Endothelial cell of umbilical vein (primary cell): ENCODE measurements around the gene CD276. TPM values are rescaled to one million over a fixed set of nuclear protein-coding genes. Genes with fewer than 3 reads are reported as not detected.
A peak's percentile ranks its signal among the peaks of the same experiment; 100 is the strongest.

Experiments
- BruUV-seq: library from RNA; stranded (reverse); fragments of 400-500 nt; replicated peaks from 2 replicates; lab custom pipeline; 2021; lab: Mats Ljungman, UMichigan
- CTCF ChIA-PET: fragments of 300-600, 350-600 bp; sonication (Branson Sonifier 250); formaldehyde crosslinking; loops from one replicate; lab custom pipeline; 2021; ENCODE audit warnings: antibody characterized with exemption, inconsistent platforms; lab: Charles Lee
- POLR2A ChIA-PET: fragments of 300-600, 350-600 bp; sonication (Branson Sonifier 250); formaldehyde crosslinking; loops from one replicate; lab custom pipeline; 2021; ENCODE audit warnings: antibody characterized with exemption, inconsistent platforms; lab: Charles Lee
- DNase-seq: peaks from one replicate; pipeline ENCODE4 v3.0.0-alpha.2; 2011; ENCODE audit warnings: low read depth, low spot score
- FAIRE-seq: peaks from 2 replicates; lab custom pipeline; 2011; peaks lifted over from hg19 to GRCh38; lab: Jason Lieb, UNC
- H2AFZ ChIP-seq: 2 replicates; pipeline ENCODE4 v1.6.0; 2012; ENCODE audit warnings: low read depth, low read length, control low read depth, inconsistent platforms
- H3K27ac ChIP-seq: 2 replicates; pipeline ENCODE4 v1.5.1; 2011; ENCODE audit warnings: low read depth, mild to moderate bottlenecking, control low read depth, low read length, moderate library complexity; ENCODE audit not compliant: insufficient read depth
- H3K27me3 ChIP-seq, 2 experiments: 2 replicates each; pipeline versions ENCODE4 v1.6.0 to v1.6.1; 2011; ENCODE audit warnings: low read length in 2 of 2, mixed read lengths in 1 of 2; ENCODE audit not compliant: control insufficient read depth in 2 of 2, insufficient read depth in 2 of 2
- H3K36me3 ChIP-seq, 2 experiments: 2 replicates in 1 of 2; 3 replicates in 1 of 2; pipeline ENCODE4 v1.5.1; 2011; ENCODE audit warnings: low read length in 2 of 2, mild to moderate bottlenecking in 1 of 2, moderate library complexity in 1 of 2; ENCODE audit not compliant: control insufficient read depth in 2 of 2, insufficient read depth in 2 of 2; ENCODE audit errors: extremely low read depth in 1 of 2
- H3K4me1 ChIP-seq: 3 replicates; pipeline ENCODE4 v1.5.1; 2011; ENCODE audit warnings: mild to moderate bottlenecking, low read length; ENCODE audit not compliant: control insufficient read depth, insufficient read depth; ENCODE audit errors: extremely low read depth
- H3K4me2 ChIP-seq: 2 replicates; pipeline ENCODE4 v1.6.1; 2011; ENCODE audit warnings: low read length, control low read depth, mixed read lengths; ENCODE audit not compliant: insufficient read depth
- H3K4me3 ChIP-seq, 3 experiments: fragments of 200-600 bp in 1 of 3; sonication (generic), shearing (Covaris generic) in 1 of 3; replicated peaks in 1 of 3; 2 replicates each; pipeline ENCODE4 v1.5.1; 2011 to 2016; ENCODE audit warnings: control low read depth in 3 of 3, low read length in 3 of 3, mild to moderate bottlenecking in 2 of 3, inconsistent platforms in 1 of 3, low read depth in 1 of 3, moderate library complexity in 1 of 3; ENCODE audit not compliant: insufficient read depth in 1 of 3
- H3K79me2 ChIP-seq: 2 replicates; pipeline ENCODE4 v1.6.0; 2012; ENCODE audit warnings: low read length, inconsistent platforms; ENCODE audit not compliant: control insufficient read depth, insufficient read depth
- H3K9ac ChIP-seq: replicated peaks from 2 replicates; pipeline ENCODE3; 2011; ENCODE audit warnings: low read length, control low read depth; ENCODE audit not compliant: insufficient read depth; ENCODE audit errors: extremely low read depth
- H3K9me1 ChIP-seq: replicated peaks from 3 replicates; pipeline ENCODE4 v1.6.0; 2011; ENCODE audit warnings: mild to moderate bottlenecking, low read length; ENCODE audit not compliant: control insufficient read depth, insufficient read depth; ENCODE audit errors: extremely low read depth
- H3K9me3 ChIP-seq: replicated peaks from 2 replicates; pipeline ENCODE4 v1.5.1; 2012; ENCODE audit warnings: low read length, inconsistent platforms; ENCODE audit not compliant: control insufficient read depth, insufficient read depth
- H4K20me1 ChIP-seq: replicated peaks from 2 replicates; pipeline ENCODE3; 2011; ENCODE audit warnings: mild to moderate bottlenecking, low read length; ENCODE audit not compliant: control insufficient read depth, insufficient read depth; ENCODE audit errors: extremely low read depth
- CTCF ChIP-seq, 2 donors: IDR thresholded peaks; 1 replicate in 1 of 2; 2 replicates in 1 of 2; pipeline ENCODE4 v1.5.1; 2011; ENCODE audit warnings: low read length in 2 of 2, mild to moderate bottlenecking in 2 of 2, moderate library complexity in 2 of 2, control low read depth in 1 of 2, inconsistent platforms in 1 of 2, low read depth in 1 of 2; ENCODE audit not compliant: insufficient read depth in 1 of 2; ENCODE audit errors: extremely low read depth in 1 of 2
- EZH2 ChIP-seq: IDR thresholded peaks from 2 replicates; pipeline ENCODE4 v1.6.1; 2012; ENCODE audit warnings: borderline replicate concordance, low read depth, mild to moderate bottlenecking, moderate library complexity, low read length, inconsistent platforms; ENCODE audit not compliant: severe bottlenecking
- FOS ChIP-seq: IDR thresholded peaks from 2 replicates; pipeline ENCODE4 v1.6.1; 2011; ENCODE audit warnings: mild to moderate bottlenecking, low read length, moderate library complexity, borderline replicate concordance; ENCODE audit not compliant: insufficient read depth
- GATA2 ChIP-seq: IDR thresholded peaks from 2 replicates; pipeline ENCODE4 v1.7.0; 2011; ENCODE audit warnings: low read depth, mild to moderate bottlenecking, moderate library complexity, mixed read lengths, low read length; ENCODE audit not compliant: insufficient read length, insufficient read depth
- JUN ChIP-seq: IDR thresholded peaks from 2 replicates; pipeline ENCODE4 v1.6.1; 2011; ENCODE audit warnings: borderline replicate concordance, low read depth; ENCODE audit not compliant: insufficient read length, insufficient read depth
- MAX ChIP-seq: IDR thresholded peaks from 2 replicates; pipeline ENCODE4 v1.6.1; 2011; ENCODE audit not compliant: insufficient read depth, insufficient read length
- MYC ChIP-seq: IDR thresholded peaks from one replicate; pipeline ENCODE4 v1.6.1; 2011; ENCODE audit warnings: mild to moderate bottlenecking, low read depth, low read length
- POLR2A ChIP-seq: IDR thresholded peaks from 2 replicates; pipeline ENCODE4 v1.6.1; 2012; ENCODE audit warnings: low read depth, mild to moderate bottlenecking, control low read depth, low read length
- POLR2AphosphoS5 ChIP-seq: IDR thresholded peaks from 2 replicates; pipeline ENCODE4 v1.6.1; 2012; ENCODE audit warnings: low read depth, mild to moderate bottlenecking, control low read depth, low read length, moderate library complexity; ENCODE audit not compliant: insufficient read depth
- dilution Hi-C: fragments of 300-500 bp; cut with MboI; formaldehyde crosslinking; loops from one replicate; pipeline ENCODE4 v1.15.0; 2019; ENCODE audit warnings: low sequenced_read_pairs; ENCODE audit not compliant: extremely low pct_ligation_motif_present
- intact Hi-C: fragments of 100-400 bp; cut with micrococcal nuclease; formaldehyde crosslinking; loops from one replicate; pipeline ENCODE4 v1.10.0; 2022
- polyA plus RNA-seq, 4 experiments: library from polyadenylated mRNA; depleted of rRNA in 3 of 4; stranded (reverse) in 3 of 4; unstranded in 1 of 4; fragments of >200 nt; gene quantifications; 2 replicates each; pipeline versions ENCODE4 v1.2.1 to v1.2.3, GENCODE V29; 2011 to 2012; ENCODE audit warnings: missing spikeins in 1 of 4
- total RNA-seq: library from RNA; stranded (reverse); gene quantifications from 2 replicates; pipeline ENCODE4 v1.2.3, GENCODE V29; 2021

The CD276 gene
- total and polyA plus RNA-seq, 2 donors (not counting 3 experiments of a cell fraction or from before 2014, with no cell fraction given) = 73.6 to 85.7 TPM

- peak overlapping the region; percentile 56 for H3K4me2 ChIP-seq
- POLR2A ChIA-PET = no interaction called here
- CTCF ChIA-PET = interaction anchor here (0.8 to 10.8 kb wide), 8 partner anchors 9 to 446 kb away, joined by 3 to 368 read pairs (median 10); partner anchors contain the start of gene NPTN
- no TSS peak for BruUV-seq
- H3K4me1 ChIP-seq = peaks cover 51% of the 10 kb centered on the region
- H3K4me3 ChIP-seq = no peak overlapping the region
- H3K9ac ChIP-seq = no peak overlapping the region
- intact Hi-C loops = loop anchor here (1.0 kb wide), 1 partner anchor 10 kb away; no protein-coding TSS in a partner anchor
- peak; percentile 95 for FAIRE-seq
- H3K79me2 ChIP-seq = peaks cover 44% of the 10 kb centered on the region
- H3K9me1 ChIP-seq = no peaks in the 10 kb centered on the region
- peak; percentile 80 for DNase-seq
- dilution Hi-C loops = no loop called here
- no peaks in the 10 kb centered on the region for H3K9me3 ChIP-seq
- TF ChIP-seq GATA2 (no peak), JUN (peak; percentile 78), CTCF (IDR thresholded peaks at IDR 0.05; ENCODE audit: extremely low read depth in 1 of 2, insufficient read depth in 1 of 2, low read depth in 1 of 2, low read length in 2 of 2) (no peak), FOS (peak; percentile 76)
- no peaks in the 10 kb centered on the region for H3K36me3 ChIP-seq
- no peaks in the 10 kb centered on the region for H4K20me1 ChIP-seq
- H3K27ac ChIP-seq = peak overlapping the region; percentile 48
- H2AFZ ChIP-seq = no peak overlapping the region
- no peaks in the 10 kb centered on the region for H3K27me3 ChIP-seq
These were observed 2.6 kb downstream of the CD276 start for GRCh38 chr15:73686781-73687256.

DNA sequence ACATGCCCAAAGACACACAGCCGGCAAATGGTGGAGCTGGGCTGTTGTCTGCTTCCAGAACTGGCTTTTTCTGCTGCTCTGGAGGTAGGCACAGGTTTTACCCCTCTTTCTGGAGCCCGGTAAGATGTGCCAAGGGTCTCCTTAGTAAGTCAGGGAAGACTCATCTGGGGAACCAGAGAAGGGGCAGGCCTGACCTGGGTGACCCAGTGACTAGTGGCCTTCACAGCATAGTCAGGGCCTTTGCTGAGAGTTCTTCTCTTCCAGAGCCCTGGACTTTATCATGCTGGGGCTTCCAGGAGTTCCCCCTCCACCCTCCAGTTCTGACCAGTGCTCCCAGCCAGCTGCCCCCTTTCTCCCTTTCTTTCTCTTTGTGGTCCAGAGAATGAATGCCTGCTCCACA lies 3.2 kb downstream of the CD276 start:
- Histone ChIP-seq H4K20me1 (no peaks in the 10 kb centered on the region), H3K9me1 (no peaks in the 10 kb centered on the region), H3K4me1 (peaks cover 51% of the 10 kb centered on the region), H3K9me3 (no peaks in the 10 kb centered on the region), H3K4me3 (no peak overlapping the region), H3K79me2 (peaks cover 46% of the 10 kb centered on the region), H3K27ac (peak overlapping the region; percentile 48), H2AFZ (no peak overlapping the region), H3K4me2 (no peak overlapping the region), H3K27me3 (no peaks in the 10 kb centered on the region), H3K9ac (no peak overlapping the region), H3K36me3 (no peaks in the 10 kb centered on the region)
- dilution Hi-C loops (no loop called here), intact Hi-C loops (no loop called here)
- POLR2A ChIA-PET = no interaction called here
- CTCF ChIA-PET = interaction anchor here (1.4 to 10.8 kb wide), 10 partner anchors 10 to 446 kb away, joined by 4 to 368 read pairs (median 12); partner anchors contain the start of gene NPTN
- no peak for DNase-seq
- FAIRE-seq = no peak
- no TSS peak for BruUV-seq
- TF ChIP-seq FOS = no peak
- no peak for TF ChIP-seq POLR2AphosphoS5
- no peak for TF ChIP-seq EZH2
- no peak for TF ChIP-seq GATA2
- no peak for TF ChIP-seq POLR2A
- no peak for TF ChIP-seq MAX
- no peak for TF ChIP-seq CTCF (IDR thresholded peaks at IDR 0.05; ENCODE audit: extremely low read depth in 1 of 2, insufficient read depth in 1 of 2, low read depth in 1 of 2, low read length in 2 of 2)
- no peak for TF ChIP-seq JUN
- no peak for TF ChIP-seq MYC
